HG03039 (cell line): ENCODE measurements around the gene PRKCI.
"Not testable (repeated sequence)": the region's sequence is repeated elsewhere in the genome, so short reads cannot be mapped to it uniquely, and the experiment has no call there.

Source experiments
- ATAC-seq: cut with Tn5 transposase; IDR thresholded peaks from one replicate; pipeline ENCODE4 v1.9.1; 2021; ENCODE audit warnings: mild to moderate bottlenecking, moderate library complexity; ENCODE audit not compliant: unreplicated experiment

Gene PRKCI

DNA sequence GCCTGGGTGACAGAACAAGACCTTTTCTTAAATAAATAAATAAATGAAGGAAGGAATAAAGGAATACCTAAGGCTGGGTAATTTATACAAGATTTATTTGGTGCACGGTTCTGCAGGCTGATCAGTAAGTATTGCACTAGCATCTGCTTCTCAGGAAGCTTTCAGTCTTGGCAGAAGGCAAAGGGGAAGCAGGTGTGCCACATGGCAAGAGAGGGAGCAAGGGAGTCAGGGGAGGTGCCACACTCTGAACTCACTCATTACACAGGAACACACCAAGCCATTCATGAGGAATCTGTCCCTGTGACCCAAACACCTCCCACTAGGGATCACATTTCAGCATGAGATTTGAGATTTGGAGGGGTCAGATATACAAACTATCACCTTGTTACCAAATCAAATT is 56.4 kb downstream of the PRKCI start:
- ATAC-seq, result no peak

- no peak for ATAC-seq
Observed at GRCh38 chr3:170290194-170290593, 68.0 kb downstream of the PRKCI start.

- no peak for ATAC-seq
Observed at GRCh38 chr3:170295586-170295985, 73.4 kb downstream of the PRKCI start.

DNA sequence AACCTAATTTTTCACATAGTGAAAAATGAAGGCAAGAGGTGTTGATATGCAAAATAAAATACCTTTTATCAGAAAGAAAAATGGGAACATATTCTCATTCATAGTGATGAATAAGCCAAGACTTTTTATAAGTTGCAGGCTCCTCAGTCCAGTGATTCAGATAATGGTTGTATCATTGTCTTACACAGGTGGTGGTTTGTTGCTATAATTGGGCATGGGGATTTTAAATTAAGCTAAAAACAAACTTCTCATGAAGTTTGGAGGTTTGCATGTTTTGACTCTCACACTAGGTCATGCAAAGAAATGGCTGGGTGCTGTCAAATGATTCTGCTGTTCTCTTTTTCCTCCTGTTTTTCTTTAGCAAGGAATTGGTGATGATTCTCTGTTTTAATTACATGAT is 74.5 kb downstream of the PRKCI start:
- ATAC-seq, result no peak

DNA sequence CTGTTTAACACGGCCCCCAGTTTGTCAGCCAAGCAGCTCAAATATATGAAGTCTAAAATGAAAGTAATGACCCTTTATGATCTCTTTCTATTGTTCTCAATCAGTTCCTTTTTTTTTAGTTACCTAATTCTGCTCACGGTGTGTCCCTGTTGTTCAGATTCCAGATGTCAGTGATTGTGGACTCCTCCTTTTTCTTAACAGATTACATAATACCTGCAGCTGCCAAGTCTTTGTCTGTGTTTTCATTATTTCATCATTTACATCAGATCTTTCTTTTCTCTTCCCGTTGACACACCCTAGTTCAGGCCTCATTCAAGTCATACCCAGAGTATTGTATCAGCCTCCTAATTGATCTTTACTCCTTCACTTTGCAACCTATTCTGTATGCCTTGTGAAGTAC is 79.2 kb downstream of the PRKCI start:
- no peak for ATAC-seq

DNA sequence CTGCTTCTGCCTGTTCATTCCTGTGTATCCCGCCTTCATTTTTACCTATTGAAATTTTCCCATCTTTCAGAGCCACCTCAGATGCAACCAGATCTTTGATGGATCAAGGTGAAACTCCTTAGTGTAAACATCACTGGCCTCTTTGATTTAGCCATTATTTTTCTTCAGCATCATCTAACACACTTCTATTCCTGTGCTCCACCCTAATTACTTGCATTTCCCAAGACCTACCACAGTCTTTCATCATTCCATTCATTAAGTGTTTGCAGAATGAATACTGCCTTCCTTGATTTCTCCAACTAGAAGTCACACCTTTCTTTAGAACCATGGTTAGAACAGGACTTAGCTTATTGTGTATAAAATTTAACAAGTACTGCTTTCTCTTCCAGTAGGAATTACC is 79.8 kb downstream of the PRKCI start:
- ATAC-seq, result no peak

DNA sequence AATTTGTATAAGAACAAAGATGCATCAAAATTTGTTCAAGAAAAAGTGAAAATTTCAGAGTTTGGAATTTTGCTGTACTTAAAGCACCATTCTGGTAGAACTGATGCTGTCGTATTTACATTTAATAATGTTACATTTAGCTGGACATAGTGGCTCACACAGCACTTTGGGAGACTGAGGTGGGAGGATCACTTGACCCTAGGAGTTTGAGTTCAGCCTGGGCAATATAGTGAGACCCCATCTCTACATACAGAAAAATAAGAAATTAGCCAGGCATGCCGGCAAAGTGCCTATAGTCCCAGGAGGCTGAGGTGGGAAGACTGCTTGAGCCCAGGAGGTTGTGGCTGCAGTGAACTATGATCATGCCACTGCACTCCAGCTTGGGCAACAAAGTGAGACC is 83.8 kb downstream of the PRKCI start:
- no peak for ATAC-seq

GRCh38 chr3:170307671-170308405 is 85.6 kb downstream of the PRKCI start:
- ATAC-seq, result no peak

GRCh38 chr3:170309046-170309445 is 86.8 kb downstream of the PRKCI start:
- no peak for ATAC-seq

DNA sequence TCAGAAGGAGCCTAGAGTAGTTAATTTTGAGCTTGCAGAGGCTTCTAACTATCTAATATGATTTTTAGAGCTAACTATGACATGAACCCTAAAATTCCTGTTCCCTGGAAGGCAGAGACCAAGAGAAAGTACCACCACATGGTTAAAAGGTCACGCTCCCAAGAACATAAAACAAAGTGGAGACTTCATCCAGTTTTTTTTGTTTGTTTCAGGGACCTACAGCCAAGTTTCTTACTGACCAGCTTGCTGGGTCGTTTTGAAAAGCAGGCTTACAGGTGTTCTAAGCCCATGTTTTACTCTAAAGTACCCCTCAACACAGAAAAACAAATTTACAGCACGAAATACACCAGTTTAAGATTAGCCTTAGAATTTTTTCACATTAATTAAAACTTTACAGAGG is 95.7 kb downstream of the PRKCI start:
- no peak for ATAC-seq

GRCh38 chr3:170320461-170321121 is 98.4 kb downstream of the PRKCI start:
- no peak for ATAC-seq

- no peak for ATAC-seq
Observed at GRCh38 chr3:170321321-170322034, 99.3 kb downstream of the PRKCI start.

DNA sequence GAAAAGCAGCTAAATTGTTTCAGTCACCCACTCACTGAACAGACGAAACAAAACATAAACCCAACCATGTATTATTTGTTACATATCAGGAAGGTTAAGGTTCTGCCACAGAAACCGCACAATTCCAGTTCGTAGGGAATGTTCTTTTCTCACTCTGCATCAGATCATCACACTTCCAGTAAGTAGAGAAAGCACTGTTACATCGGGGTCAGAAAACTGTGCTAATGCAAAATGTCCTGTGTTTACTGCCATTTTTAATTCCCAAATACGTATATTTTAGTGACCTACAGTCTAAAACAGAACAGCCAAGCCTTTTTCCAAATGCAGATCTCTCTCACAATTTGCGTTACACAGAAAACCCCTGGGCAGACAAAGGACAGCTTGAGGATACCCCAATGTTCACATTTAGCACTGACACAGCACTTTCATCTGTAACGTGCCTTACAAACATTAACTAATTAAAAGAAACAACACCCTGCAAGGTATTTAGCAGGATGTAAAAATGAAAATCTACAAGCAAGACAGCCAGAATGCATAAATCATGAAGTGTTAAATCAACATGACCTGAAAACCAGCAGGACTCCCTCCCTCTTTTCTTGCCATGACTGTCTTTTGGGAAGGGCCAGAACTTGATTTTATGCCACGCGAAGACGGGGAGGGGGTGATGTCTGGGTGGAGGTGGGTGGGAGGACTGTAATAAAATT is 100.5 kb downstream of the PRKCI start:
- no peak for ATAC-seq

GRCh38 chr3:170323331-170323730 is 101.1 kb downstream of the PRKCI start:
- no peak for ATAC-seq

DNA sequence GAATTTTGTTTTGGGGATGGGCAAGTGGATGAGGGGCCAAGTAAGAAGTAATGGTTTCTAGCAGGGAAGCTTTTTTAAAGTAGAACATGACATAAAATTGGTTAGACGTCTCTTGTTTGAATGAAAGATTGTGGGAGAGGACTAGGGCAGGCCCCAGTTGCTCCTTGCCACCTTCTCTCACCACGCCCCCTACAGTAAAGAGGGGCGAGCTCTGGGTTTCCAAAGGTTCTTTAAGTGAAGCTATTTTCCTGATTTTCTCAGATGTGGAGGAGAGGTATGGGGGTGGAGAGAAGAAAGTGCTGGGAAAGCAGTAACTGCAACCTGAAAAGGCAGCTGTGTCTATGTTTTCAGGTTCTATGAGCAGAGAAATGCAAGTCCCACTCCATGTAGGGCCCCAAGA is 102.7 kb downstream of the PRKCI start:
- ATAC-seq, result no peak

DNA sequence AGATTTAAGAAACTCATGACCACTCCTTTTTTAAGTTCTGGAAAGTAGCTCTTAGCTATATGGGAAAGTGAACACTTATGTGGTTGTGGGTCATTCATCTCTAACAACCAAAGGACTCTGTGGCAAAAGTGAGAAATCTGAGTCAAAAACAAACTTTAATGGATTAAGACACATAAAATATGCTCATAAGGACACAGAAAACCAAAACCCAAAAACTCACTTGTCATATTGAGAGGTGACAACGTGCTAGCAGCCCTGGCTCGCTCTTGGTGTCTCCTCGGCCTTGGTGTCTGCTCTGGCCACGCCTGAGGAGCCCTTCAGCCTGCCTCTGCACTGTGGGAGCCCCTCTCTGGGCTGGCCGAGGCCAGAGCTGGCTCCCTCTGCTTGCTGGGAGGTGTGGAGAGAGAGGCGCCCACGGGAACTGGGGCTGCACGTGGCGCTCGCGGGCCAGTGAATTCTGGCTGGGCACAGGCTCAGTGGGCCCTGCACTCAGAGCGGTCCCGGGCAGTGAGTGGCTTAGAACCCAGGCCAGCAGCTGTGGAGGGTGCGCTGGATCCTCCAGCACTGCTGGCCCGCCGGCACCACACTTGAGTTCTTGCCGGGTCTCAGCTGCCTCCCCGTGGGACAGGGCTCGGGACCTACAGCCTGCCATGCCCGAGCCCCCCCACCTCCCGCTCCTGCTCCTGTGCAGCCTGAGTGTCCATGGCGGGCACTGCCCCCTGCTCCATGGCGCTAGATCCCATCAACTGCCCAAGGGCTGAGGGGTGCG is 105.0 kb downstream of the PRKCI start:
- ATAC-seq, result no peak

GRCh38 chr3:170327868-170328548 is 105.8 kb downstream of the PRKCI start:
- not testable (repeated sequence) for ATAC-seq

DNA sequence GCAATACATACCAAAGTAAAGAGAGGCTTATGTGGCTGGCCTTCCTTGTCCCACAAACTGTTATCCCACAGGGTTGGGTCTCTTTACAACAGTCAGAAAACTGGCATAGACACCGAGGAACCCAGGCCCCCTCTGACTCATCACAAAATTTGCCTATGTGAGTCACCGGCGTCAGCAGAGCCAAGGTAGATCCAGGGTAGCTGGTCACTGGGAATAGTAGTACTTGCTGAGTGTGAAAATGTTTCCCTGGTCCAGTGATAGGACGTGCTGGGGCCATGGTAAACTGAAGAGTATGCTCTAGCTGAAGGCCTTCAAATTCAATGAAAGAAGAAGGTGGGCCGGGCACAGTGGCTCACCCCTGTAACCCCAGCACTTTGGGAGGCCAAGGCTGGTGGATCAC is 108.1 kb downstream of the PRKCI start:
- ATAC-seq, result no peak

DNA sequence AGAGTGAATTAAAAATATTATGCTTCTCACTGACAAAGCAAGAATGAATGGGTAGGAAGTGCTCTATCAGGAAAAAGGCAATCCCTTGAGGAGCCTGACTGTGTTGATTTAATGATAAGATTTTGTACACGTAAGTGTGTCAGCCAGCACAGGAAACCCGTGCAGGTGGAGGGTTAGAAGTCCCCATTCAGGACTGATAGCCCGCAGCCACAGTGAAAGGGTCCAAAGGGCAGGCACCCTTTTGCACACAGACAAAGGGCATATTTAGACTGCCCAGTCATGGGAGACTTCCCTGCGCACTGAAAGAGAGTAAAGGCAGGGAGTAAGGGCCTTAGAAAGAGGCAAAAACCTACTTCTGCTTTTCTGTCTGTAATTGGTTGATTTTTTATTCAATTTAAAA is 108.9 kb downstream of the PRKCI start:
- ATAC-seq, result no peak

DNA sequence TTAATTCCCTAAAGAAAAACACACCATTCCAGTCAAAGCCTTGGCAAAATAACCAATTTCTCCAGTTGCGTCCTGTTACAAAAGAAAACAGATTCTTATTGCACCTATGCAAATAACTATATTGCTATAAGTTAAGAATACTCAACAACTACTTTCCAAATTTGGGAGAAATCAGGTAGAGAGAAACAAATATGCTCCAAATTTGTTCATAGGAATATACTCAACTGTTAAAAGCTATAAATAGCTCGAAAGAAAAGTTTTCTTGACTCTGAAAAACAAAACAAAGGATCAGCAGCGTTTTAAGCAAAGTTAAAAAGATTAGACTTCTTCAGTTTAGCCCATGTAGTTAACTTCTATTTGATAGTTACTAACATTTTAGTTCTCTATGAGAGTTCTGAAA is 115.2 kb downstream of the PRKCI start:
- ATAC-seq, result no peak
